GM08714 (cell line): ENCODE measurements around the gene BLOC1S6.

ENCODE experiments used
- H3K4me3 ChIP-seq: fragments of 200-500 bp; sonication (Bioruptor generic); 2 replicates; pipeline ENCODE4 v1.5.1; 2014; ENCODE audit warnings: mild to moderate bottlenecking, low read length, inconsistent platforms
- ZNF274 ChIP-seq: IDR thresholded peaks from 2 replicates; pipeline ENCODE4 v1.6.1; 2012; ENCODE audit warnings: mild to moderate bottlenecking, low read depth, low read length

Gene BLOC1S6

GRCh38 chr15:45587095-45587862 lies at the start of gene BLOC1S6:
BLOC1S6 (plus strand) TSS chr15:45587379; CDS start chr15:45587444, 65 bp downstream.
- no peak for TF ChIP-seq ZNF274
- H3K4me3 ChIP-seq, result peak within 1 kb of the TSS; percentile 100

GRCh38 chr15:45539680-45540079 lies 47.5 kb upstream of the BLOC1S6 start:
- no peak for TF ChIP-seq ZNF274
- no peak overlapping the region for H3K4me3 ChIP-seq

- TF ChIP-seq ZNF274, result no peak
- no peak overlapping the region for H3K4me3 ChIP-seq
Observed at GRCh38 chr15:45540531-45540930, 46.6 kb upstream of the BLOC1S6 start.

GRCh38 chr15:45543051-45543450 lies 44.1 kb upstream of the BLOC1S6 start:
- no peak for TF ChIP-seq ZNF274
- H3K4me3 ChIP-seq, result no peak overlapping the region

GRCh38 chr15:45544266-45545023 lies 42.7 kb upstream of the BLOC1S6 start:
- no peak for TF ChIP-seq ZNF274
- H3K4me3 ChIP-seq, result no peak overlapping the region

GRCh38 chr15:45546789-45547188 lies 40.4 kb upstream of the BLOC1S6 start:
- H3K4me3 ChIP-seq, result no peak overlapping the region
- TF ChIP-seq ZNF274, result no peak

- TF ChIP-seq ZNF274, result no peak
- no peak overlapping the region for H3K4me3 ChIP-seq
Observed at GRCh38 chr15:45548753-45549520, 38.2 kb upstream of the BLOC1S6 start.

GRCh38 chr15:45549541-45550220 lies 37.5 kb upstream of the BLOC1S6 start:
- H3K4me3 ChIP-seq, result no peak overlapping the region
- TF ChIP-seq ZNF274, result no peak

- TF ChIP-seq ZNF274, result no peak
- no peak overlapping the region for H3K4me3 ChIP-seq
Observed at GRCh38 chr15:45550436-45550835, 36.7 kb upstream of the BLOC1S6 start.

- TF ChIP-seq ZNF274, result no peak
- no peak overlapping the region for H3K4me3 ChIP-seq
Observed at GRCh38 chr15:45551676-45552075, 35.5 kb upstream of the BLOC1S6 start.

GRCh38 chr15:45555934-45556608 lies 31.1 kb upstream of the BLOC1S6 start:
- no peak overlapping the region for H3K4me3 ChIP-seq
- TF ChIP-seq ZNF274, result no peak

- no peak for TF ChIP-seq ZNF274
- H3K4me3 ChIP-seq, result no peak overlapping the region
Observed at GRCh38 chr15:45572617-45573016, 14.6 kb upstream of the BLOC1S6 start.

- H3K4me3 ChIP-seq, result no peak overlapping the region
- TF ChIP-seq ZNF274, result no peak
Observed at GRCh38 chr15:45573961-45574629, 13.1 kb upstream of the BLOC1S6 start.
